Testis (tissue), 2 donors: ENCODE data around the gene NLRC5.

ENCODE experiments used
- POLR2A ChIP-seq: fragments of 450-650 bp; IDR thresholded peaks from one replicate; pipeline ENCODE4 v1.6.1; 2017; ENCODE audit warnings: antibody characterized with exemption, mild to moderate bottlenecking, moderate library complexity
- TF ChIP-seq, protein P1 (sequence below), 3 experiments: fragments of 450-650 bp in 2 of 3; fragments of 200-600 bp in 1 of 3; sonication (generic) in 1 of 3; IDR thresholded peaks; one replicate each; pipeline ENCODE4 v1.5.1; 2016 to 2019; ENCODE audit warnings: antibody characterized with exemption in 3 of 3, mild to moderate bottlenecking in 2 of 3, moderate library complexity in 1 of 3

- no peak for TF ChIP-seq POLR2A
- TF ChIP-seq, protein P1, sequence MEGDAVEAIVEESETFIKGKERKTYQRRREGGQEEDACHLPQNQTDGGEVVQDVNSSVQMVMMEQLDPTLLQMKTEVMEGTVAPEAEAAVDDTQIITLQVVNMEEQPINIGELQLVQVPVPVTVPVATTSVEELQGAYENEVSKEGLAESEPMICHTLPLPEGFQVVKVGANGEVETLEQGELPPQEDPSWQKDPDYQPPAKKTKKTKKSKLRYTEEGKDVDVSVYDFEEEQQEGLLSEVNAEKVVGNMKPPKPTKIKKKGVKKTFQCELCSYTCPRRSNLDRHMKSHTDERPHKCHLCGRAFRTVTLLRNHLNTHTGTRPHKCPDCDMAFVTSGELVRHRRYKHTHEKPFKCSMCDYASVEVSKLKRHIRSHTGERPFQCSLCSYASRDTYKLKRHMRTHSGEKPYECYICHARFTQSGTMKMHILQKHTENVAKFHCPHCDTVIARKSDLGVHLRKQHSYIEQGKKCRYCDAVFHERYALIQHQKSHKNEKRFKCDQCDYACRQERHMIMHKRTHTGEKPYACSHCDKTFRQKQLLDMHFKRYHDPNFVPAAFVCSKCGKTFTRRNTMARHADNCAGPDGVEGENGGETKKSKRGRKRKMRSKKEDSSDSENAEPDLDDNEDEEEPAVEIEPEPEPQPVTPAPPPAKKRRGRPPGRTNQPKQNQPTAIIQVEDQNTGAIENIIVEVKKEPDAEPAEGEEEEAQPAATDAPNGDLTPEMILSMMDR (IDR thresholded peaks at IDR 0.05), result no peak
Measured at GRCh38 chr16:57029161-57030160, 40.1 kb downstream of the NLRC5 start.
